Left colon (tissue), 2 donors: ENCODE data around the gene USP14. TPM values are rescaled to one million over a fixed set of nuclear protein-coding genes. Genes with fewer than 3 reads are reported as not detected.

Source experiments
- ATAC-seq: fragments of 200-7000 bp; cut with Tn5 transposase; one replicate; pipeline ENCODE4 v1.9.1; 2020; ENCODE audit warnings: mild to moderate bottlenecking, moderate library complexity
- DNase-seq, 2 donors: peaks; one replicate each; pipeline ENCODE4 v3.0.0-alpha.2; 2020
- intact Hi-C, 2 donors: fragments of 100-400 bp; cut with DNase I in 1 of 2; cut with micrococcal nuclease in 1 of 2; formaldehyde crosslinking; loops; one replicate each; pipeline versions ENCODE4 v1.11.2 to v1.14.0; 2022; cut with DNase I, micrococcal nuclease
- total RNA-seq, 2 donors: library from RNA; stranded (reverse); fragmentation: NEBNext Ultra II Directional; extraction: Animal tissue kit (Norgen Biotek cat#: 25700); gene quantifications; one replicate each; pipeline ENCODE4 v1.2.1, GENCODE V29; 2021
- donor health status: DM: no; HTN: no; CAD: no.
- donor health status: DM: yes; HTN: yes; CAD: no.

The USP14 gene
- total RNA-seq, 2 donors from 2014 or later: 27.9 to 39.3 TPM

- DNase-seq (no peak), ATAC-seq (no peak)
- intact Hi-C loops: no loop called here
These were observed 1.7 kb upstream of the USP14 start for GRCh38 chr18:156514-157230.

GRCh38 chr18:159037-159652 is 788 bp downstream of the USP14 start:
- peak; percentile 9 for ATAC-seq
- intact Hi-C loops: no loop called here
- no peak for DNase-seq

GRCh38 chr18:159933-160332 is 1.6 kb downstream of the USP14 start:
- intact Hi-C loops: no loop called here
- ATAC-seq (no peak), DNase-seq (no peak)

GRCh38 chr18:160831-161570 is 2.6 kb downstream of the USP14 start:
- intact Hi-C loops: no loop called here
- ATAC-seq (no peak), DNase-seq (no peak)

- intact Hi-C loops: no loop called here
- ATAC-seq: no peak
- no peak for DNase-seq
These were observed 14.0 kb downstream of the USP14 start for GRCh38 chr18:172361-172760.

- intact Hi-C loops: no loop called here
- DNase-seq: no peak
- ATAC-seq: no peak
These were observed 21.1 kb downstream of the USP14 start for GRCh38 chr18:179499-179898.

GRCh38 chr18:181711-182110 is 23.4 kb downstream of the USP14 start:
- intact Hi-C loops: no loop called here
- no peak for ATAC-seq
- no peak for DNase-seq

- ATAC-seq: peak; percentile 45
- intact Hi-C loops: no loop called here
- DNase-seq: no peak
These were observed 25.4 kb downstream of the USP14 start for GRCh38 chr18:183769-184168.

- DNase-seq: no peak
- intact Hi-C loops: no loop called here
- ATAC-seq: no peak
These were observed 30.9 kb downstream of the USP14 start for GRCh38 chr18:189254-189653.

- ATAC-seq: no peak
- intact Hi-C loops: no loop called here
- no peak for DNase-seq
These were observed 33.4 kb downstream of the USP14 start for GRCh38 chr18:191725-192124.

GRCh38 chr18:192801-193200 is 34.4 kb downstream of the USP14 start:
- intact Hi-C loops: no loop called here
- no peak for DNase-seq
- no peak for ATAC-seq

GRCh38 chr18:195651-196050 is 37.3 kb downstream of the USP14 start:
- ATAC-seq (no peak), DNase-seq (no peak)

GRCh38 chr18:199214-199613 is 40.9 kb downstream of the USP14 start:
- no peak for ATAC-seq
- intact Hi-C loops: no loop called here
- no peak for DNase-seq

More at GRCh38 chr18:195651-196050, 37.3 kb downstream of the USP14 start:
- intact Hi-C loops: no loop called here

- intact Hi-C loops: no loop called here
- no peak for ATAC-seq
- DNase-seq: no peak
These were observed 41.4 kb downstream of the USP14 start for GRCh38 chr18:199768-200167.

GRCh38 chr18:210075-210474 is 51.7 kb downstream of the USP14 start:
- ATAC-seq (no peak), DNase-seq (no peak)

GRCh38 chr18:210733-211132 is 52.4 kb downstream of the USP14 start:
- no peak for DNase-seq
- intact Hi-C loops: no loop called here
- no peak for ATAC-seq

More at GRCh38 chr18:210075-210474, 51.7 kb downstream of the USP14 start:
- intact Hi-C loops: no loop called here

- DNase-seq (no peak), ATAC-seq (no peak)
- intact Hi-C loops: no loop called here
These were observed 53.2 kb downstream of the USP14 start for GRCh38 chr18:211582-211981.

GRCh38 chr18:212780-213179 is 54.4 kb downstream of the USP14 start:
- DNase-seq: no peak
- intact Hi-C loops: no loop called here
- no peak for ATAC-seq

GRCh38 chr18:213505-213904 is 55.1 kb downstream of the USP14 start:
- ATAC-seq (no peak), DNase-seq (no peak)
- intact Hi-C loops: no loop called here

- DNase-seq (no peak), ATAC-seq (no peak)
- intact Hi-C loops: no loop called here
These were observed 55.6 kb downstream of the USP14 start for GRCh38 chr18:213966-214365.
